ENCODE data around the gene CYP27C1.

GRCh38 chr2:127194447-127194846, 25.7 kb downstream of the CYP27C1 start:
- no peak for TF ChIP-seq CTCF (IDR thresholded peaks at IDR 0.05)
- no peak for TF ChIP-seq POLR2A (IDR thresholded peaks at IDR 0.05)
